SK-N-DZ (cell line): Measurements from ENCODE around the gene LGALS1. TPM values are rescaled to one million over a fixed set of nuclear protein-coding genes. Genes with fewer than 3 reads are reported as not detected.

Source experiments
- DNase-seq: peaks from one replicate; pipeline ENCODE4 v3.0.0-alpha.2; 2015; ENCODE audit warnings: low spot score
- polyA plus RNA-seq, 2 experiments: library from polyadenylated mRNA; depleted of rRNA; stranded (reverse); fragments of >200 nt; gene quantifications; 2 replicates each; pipeline ENCODE4 v1.2.3, GENCODE V29; 2014

Gene LGALS1
- polyA plus RNA-seq (2014; cell fraction: cytosol; rRNA removed): 267 and 474 TPM in 2 replicates
- polyA plus RNA-seq (2014; cell fraction: nucleus; rRNA removed): 133 and 199 TPM in 2 replicates

GRCh38 chr22:37674951-37675929 lies at the start of gene LGALS1:
LGALS1 (plus strand) TSS chr22:37675636; CDS start chr22:37675703, 67 bp downstream.
- peak; percentile 76 for DNase-seq

GRCh38 chr22:37625737-37626136 lies 49.7 kb upstream of the LGALS1 start:
- no peak for DNase-seq

GRCh38 chr22:37626144-37626543 lies 49.3 kb upstream of the LGALS1 start:
- no peak for DNase-seq

GRCh38 chr22:37626556-37627075 lies 48.8 kb upstream of the LGALS1 start:
- DNase-seq: no peak

GRCh38 chr22:37627121-37627520 lies 48.3 kb upstream of the LGALS1 start:
- DNase-seq: no peak

GRCh38 chr22:37627545-37627944 lies 47.9 kb upstream of the LGALS1 start:
- no peak for DNase-seq

GRCh38 chr22:37628830-37629229 lies 46.6 kb upstream of the LGALS1 start:
- DNase-seq: no peak

- DNase-seq: no peak
These were observed 45.5 kb upstream of the LGALS1 start for GRCh38 chr22:37629928-37630327.

- DNase-seq: peak; percentile 80
These were observed 44.5 kb upstream of the LGALS1 start for GRCh38 chr22:37630839-37631435.

- no peak for DNase-seq
These were observed 43.8 kb upstream of the LGALS1 start for GRCh38 chr22:37631448-37632173.

- no peak for DNase-seq
These were observed 43.0 kb upstream of the LGALS1 start for GRCh38 chr22:37632174-37633088.

GRCh38 chr22:37633089-37633624 lies 42.3 kb upstream of the LGALS1 start:
- DNase-seq: no peak

GRCh38 chr22:37633625-37634416 lies 41.6 kb upstream of the LGALS1 start:
- DNase-seq: peak; percentile 96

GRCh38 chr22:37634417-37634924 lies 41.0 kb upstream of the LGALS1 start:
- peak; percentile 74 for DNase-seq

- DNase-seq: no peak
These were observed 40.3 kb upstream of the LGALS1 start for GRCh38 chr22:37635157-37635556.

- no peak for DNase-seq
These were observed 39.1 kb upstream of the LGALS1 start for GRCh38 chr22:37636186-37636948.

- no peak for DNase-seq
These were observed 38.5 kb upstream of the LGALS1 start for GRCh38 chr22:37636949-37637273.

- no peak for DNase-seq
These were observed 36.9 kb upstream of the LGALS1 start for GRCh38 chr22:37638391-37639069.
